WTC11 (cell line): Measurements from ENCODE around the gene PSME4. TPM values are rescaled to one million over a fixed set of nuclear protein-coding genes. Genes with fewer than 3 reads are reported as not detected.

ENCODE experiments used
- CBFB ChIP-seq: sonication (generic); formaldehyde crosslinking; IDR thresholded peaks from 2 replicates; pipeline ENCODE4 v1.8.1; 2022; ENCODE audit warnings: mild to moderate bottlenecking, low read depth, missing genetic modification reagents
- CREB1 ChIP-seq: sonication (generic); formaldehyde crosslinking; IDR thresholded peaks from 2 replicates; pipeline ENCODE4 v1.8.0; 2023; ENCODE audit warnings: mild to moderate bottlenecking, missing genetic modification reagents
- EMX1 ChIP-seq: fragments of 250-450 bp; sonication (Bioruptor Pico); IDR thresholded peaks from 2 replicates; pipeline ENCODE4 v1.8.0; 2021; ENCODE audit warnings: mild to moderate bottlenecking
- ETV6 ChIP-seq: sonication (generic); formaldehyde crosslinking; IDR thresholded peaks from 2 replicates; pipeline ENCODE4 v1.8.1; 2022; ENCODE audit warnings: mild to moderate bottlenecking, missing genetic modification reagents
- FOXP1 ChIP-seq: sonication (generic); formaldehyde crosslinking; IDR thresholded peaks from 2 replicates; pipeline ENCODE4 v1.8.0; 2022; ENCODE audit warnings: missing genetic modification reagents, mild to moderate bottlenecking, moderate library complexity, borderline replicate concordance
- GRHL2 ChIP-seq: fragments of 250-450 bp; sonication (Bioruptor Pico); IDR thresholded peaks from 2 replicates; pipeline ENCODE4 v1.8.0; 2022; ENCODE audit warnings: mild to moderate bottlenecking, moderate library complexity; ENCODE audit not compliant: insufficient replicate concordance, severe bottlenecking
- PRRX2 ChIP-seq: fragments of 250-450 bp; sonication (Bioruptor Pico); IDR thresholded peaks from 2 replicates; pipeline ENCODE4 v1.8.0; 2021; ENCODE audit warnings: mild to moderate bottlenecking
- ZNF396 ChIP-seq: fragments of 250-450 bp; sonication (Bioruptor Pico); IDR thresholded peaks from 2 replicates; pipeline ENCODE4 v1.8.0; 2021; ENCODE audit warnings: mild to moderate bottlenecking, moderate library complexity, borderline replicate concordance
- ZNF416 ChIP-seq: fragments of 250-450 bp; sonication (Bioruptor Pico); IDR thresholded peaks from 2 replicates; pipeline ENCODE4 v1.9.0; 2021; ENCODE audit warnings: mild to moderate bottlenecking, inconsistent platforms
- total RNA-seq: library from RNA; stranded (reverse); gene quantifications from 3 replicates; pipeline ENCODE4 v1.2.3, GENCODE V29; 2021
- TF ChIP-seq, protein P1 (sequence below): sonication (generic); formaldehyde crosslinking; IDR thresholded peaks from 2 replicates; pipeline ENCODE4 v1.8.0; 2022; ENCODE audit warnings: missing genetic modification reagents
- TF ChIP-seq, protein P2 (sequence below): sonication (generic); formaldehyde crosslinking; IDR thresholded peaks from 2 replicates; pipeline ENCODE4 v1.8.1; 2022; ENCODE audit warnings: low read depth, missing genetic modification reagents, borderline replicate concordance
- TF ChIP-seq, protein P3 (sequence below): sonication (generic); formaldehyde crosslinking; IDR thresholded peaks from 2 replicates; pipeline ENCODE4 v1.8.0; 2022; ENCODE audit warnings: mild to moderate bottlenecking, missing genetic modification reagents
- TF ChIP-seq, protein P4 (sequence below): sonication (generic); formaldehyde crosslinking; IDR thresholded peaks from 2 replicates; pipeline ENCODE4 v1.8.0; 2022; ENCODE audit warnings: mild to moderate bottlenecking, missing genetic modification reagents
- TF ChIP-seq, protein P5 (sequence below): sonication (generic); formaldehyde crosslinking; conservative IDR thresholded peaks from 2 replicates; pipeline ENCODE4 v1.8.1; 2023; ENCODE audit warnings: mild to moderate bottlenecking, low read depth, missing genetic modification reagents, moderate library complexity
- TF ChIP-seq, protein P6 (sequence below): sonication (generic); formaldehyde crosslinking; IDR thresholded peaks from 2 replicates; pipeline ENCODE4 v1.8.1; 2022; ENCODE audit warnings: mild to moderate bottlenecking, missing genetic modification reagents, moderate library complexity, borderline replicate concordance

PSME4 gene
- total RNA-seq, 1 experiment from 2014 or later = 91.9 TPM

DNA sequence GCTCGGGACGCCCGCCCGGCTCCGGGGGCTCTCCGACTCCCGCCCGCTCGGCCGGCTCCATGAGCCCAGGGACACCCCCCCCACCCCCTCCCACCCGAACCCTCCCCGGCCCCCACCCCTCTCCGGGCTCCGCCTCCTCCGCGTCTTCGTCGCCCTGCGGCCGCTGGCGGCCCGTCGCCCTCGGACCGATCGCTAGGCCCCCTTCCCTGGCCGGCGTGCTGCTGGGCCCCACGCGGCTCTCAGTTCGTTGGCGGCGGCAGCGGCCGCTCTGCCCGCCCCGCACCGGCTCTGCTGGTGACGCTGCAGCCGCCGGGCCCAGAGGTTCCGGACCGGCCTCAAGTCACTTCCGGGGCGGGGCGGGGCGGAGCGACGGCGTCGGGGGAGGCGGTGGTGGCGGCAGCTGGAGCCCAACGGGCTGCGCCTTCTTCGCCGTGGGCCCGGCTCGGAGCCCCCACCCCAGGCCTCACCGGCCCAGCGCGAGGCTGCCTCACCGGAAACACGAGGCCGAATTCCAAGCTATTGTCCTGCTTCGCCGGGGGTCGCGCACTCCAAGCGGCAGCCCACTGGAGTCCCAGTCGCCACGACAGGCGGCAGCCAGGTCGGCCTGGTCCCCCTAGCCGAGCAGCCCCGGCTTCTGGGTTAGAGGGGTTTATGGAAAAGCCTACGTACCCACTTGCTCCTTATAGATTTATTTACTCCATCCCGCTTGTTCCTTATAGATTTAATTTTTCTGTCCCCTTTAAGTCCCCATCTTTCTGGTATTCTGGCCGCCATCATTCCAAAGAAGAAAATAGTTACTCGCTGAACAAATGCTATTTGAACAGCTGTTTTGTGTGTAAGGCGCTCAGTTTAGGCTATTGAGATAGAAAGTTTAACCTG lies at the start of gene PSME4 (continued):
- TF ChIP-seq, protein P1, sequence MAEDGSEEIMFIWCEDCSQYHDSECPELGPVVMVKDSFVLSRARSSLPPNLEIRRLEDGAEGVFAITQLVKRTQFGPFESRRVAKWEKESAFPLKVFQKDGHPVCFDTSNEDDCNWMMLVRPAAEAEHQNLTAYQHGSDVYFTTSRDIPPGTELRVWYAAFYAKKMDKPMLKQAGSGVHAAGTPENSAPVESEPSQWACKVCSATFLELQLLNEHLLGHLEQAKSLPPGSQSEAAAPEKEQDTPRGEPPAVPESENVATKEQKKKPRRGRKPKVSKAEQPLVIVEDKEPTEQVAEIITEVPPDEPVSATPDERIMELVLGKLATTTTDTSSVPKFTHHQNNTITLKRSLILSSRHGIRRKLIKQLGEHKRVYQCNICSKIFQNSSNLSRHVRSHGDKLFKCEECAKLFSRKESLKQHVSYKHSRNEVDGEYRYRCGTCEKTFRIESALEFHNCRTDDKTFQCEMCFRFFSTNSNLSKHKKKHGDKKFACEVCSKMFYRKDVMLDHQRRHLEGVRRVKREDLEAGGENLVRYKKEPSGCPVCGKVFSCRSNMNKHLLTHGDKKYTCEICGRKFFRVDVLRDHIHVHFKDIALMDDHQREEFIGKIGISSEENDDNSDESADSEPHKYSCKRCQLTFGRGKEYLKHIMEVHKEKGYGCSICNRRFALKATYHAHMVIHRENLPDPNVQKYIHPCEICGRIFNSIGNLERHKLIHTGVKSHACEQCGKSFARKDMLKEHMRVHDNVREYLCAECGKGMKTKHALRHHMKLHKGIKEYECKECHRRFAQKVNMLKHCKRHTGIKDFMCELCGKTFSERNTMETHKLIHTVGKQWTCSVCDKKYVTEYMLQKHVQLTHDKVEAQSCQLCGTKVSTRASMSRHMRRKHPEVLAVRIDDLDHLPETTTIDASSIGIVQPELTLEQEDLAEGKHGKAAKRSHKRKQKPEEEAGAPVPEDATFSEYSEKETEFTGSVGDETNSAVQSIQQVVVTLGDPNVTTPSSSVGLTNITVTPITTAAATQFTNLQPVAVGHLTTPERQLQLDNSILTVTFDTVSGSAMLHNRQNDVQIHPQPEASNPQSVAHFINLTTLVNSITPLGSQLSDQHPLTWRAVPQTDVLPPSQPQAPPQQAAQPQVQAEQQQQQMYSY = no peak
- TF ChIP-seq PRRX2 (no peak), GRHL2 (CRISPR knock-in tag) (no peak), EMX1 (CRISPR knock-in tag) (no peak), CBFB (CRISPR knock-in tag) (no peak; the same call in 1 of the 2 replicates), ETV6 (CRISPR knock-in tag) (peak; percentile 81), ZNF396 (CRISPR knock-in tag) (no peak), ZNF416 (CRISPR knock-in tag) (no peak), FOXP1 (CRISPR knock-in tag) (peak; percentile 75; the same call in 1 of the 2 replicates), CREB1 (CRISPR knock-in tag) (0 out of 2 replicates have a peak, but pooled peaks have one; percentile 47)
- TF ChIP-seq, protein P2, sequence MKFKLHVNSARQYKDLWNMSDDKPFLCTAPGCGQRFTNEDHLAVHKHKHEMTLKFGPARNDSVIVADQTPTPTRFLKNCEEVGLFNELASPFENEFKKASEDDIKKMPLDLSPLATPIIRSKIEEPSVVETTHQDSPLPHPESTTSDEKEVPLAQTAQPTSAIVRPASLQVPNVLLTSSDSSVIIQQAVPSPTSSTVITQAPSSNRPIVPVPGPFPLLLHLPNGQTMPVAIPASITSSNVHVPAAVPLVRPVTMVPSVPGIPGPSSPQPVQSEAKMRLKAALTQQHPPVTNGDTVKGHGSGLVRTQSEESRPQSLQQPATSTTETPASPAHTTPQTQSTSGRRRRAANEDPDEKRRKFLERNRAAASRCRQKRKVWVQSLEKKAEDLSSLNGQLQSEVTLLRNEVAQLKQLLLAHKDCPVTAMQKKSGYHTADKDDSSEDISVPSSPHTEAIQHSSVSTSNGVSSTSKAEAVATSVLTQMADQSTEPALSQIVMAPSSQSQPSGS (CRISPR knock-in tag) = no peak
- TF ChIP-seq, protein P3, sequence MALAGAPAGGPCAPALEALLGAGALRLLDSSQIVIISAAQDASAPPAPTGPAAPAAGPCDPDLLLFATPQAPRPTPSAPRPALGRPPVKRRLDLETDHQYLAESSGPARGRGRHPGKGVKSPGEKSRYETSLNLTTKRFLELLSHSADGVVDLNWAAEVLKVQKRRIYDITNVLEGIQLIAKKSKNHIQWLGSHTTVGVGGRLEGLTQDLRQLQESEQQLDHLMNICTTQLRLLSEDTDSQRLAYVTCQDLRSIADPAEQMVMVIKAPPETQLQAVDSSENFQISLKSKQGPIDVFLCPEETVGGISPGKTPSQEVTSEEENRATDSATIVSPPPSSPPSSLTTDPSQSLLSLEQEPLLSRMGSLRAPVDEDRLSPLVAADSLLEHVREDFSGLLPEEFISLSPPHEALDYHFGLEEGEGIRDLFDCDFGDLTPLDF = peak; percentile 24; the same call in 1 of the 2 replicates
- TF ChIP-seq, protein P4, sequence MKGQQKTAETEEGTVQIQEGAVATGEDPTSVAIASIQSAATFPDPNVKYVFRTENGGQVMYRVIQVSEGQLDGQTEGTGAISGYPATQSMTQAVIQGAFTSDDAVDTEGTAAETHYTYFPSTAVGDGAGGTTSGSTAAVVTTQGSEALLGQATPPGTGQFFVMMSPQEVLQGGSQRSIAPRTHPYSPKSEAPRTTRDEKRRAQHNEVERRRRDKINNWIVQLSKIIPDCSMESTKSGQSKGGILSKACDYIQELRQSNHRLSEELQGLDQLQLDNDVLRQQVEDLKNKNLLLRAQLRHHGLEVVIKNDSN (CRISPR knock-in tag) = no peak
- TF ChIP-seq, protein P5, sequence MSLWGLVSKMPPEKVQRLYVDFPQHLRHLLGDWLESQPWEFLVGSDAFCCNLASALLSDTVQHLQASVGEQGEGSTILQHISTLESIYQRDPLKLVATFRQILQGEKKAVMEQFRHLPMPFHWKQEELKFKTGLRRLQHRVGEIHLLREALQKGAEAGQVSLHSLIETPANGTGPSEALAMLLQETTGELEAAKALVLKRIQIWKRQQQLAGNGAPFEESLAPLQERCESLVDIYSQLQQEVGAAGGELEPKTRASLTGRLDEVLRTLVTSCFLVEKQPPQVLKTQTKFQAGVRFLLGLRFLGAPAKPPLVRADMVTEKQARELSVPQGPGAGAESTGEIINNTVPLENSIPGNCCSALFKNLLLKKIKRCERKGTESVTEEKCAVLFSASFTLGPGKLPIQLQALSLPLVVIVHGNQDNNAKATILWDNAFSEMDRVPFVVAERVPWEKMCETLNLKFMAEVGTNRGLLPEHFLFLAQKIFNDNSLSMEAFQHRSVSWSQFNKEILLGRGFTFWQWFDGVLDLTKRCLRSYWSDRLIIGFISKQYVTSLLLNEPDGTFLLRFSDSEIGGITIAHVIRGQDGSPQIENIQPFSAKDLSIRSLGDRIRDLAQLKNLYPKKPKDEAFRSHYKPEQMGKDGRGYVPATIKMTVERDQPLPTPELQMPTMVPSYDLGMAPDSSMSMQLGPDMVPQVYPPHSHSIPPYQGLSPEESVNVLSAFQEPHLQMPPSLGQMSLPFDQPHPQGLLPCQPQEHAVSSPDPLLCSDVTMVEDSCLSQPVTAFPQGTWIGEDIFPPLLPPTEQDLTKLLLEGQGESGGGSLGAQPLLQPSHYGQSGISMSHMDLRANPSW = no peak
- TF ChIP-seq, protein P6, sequence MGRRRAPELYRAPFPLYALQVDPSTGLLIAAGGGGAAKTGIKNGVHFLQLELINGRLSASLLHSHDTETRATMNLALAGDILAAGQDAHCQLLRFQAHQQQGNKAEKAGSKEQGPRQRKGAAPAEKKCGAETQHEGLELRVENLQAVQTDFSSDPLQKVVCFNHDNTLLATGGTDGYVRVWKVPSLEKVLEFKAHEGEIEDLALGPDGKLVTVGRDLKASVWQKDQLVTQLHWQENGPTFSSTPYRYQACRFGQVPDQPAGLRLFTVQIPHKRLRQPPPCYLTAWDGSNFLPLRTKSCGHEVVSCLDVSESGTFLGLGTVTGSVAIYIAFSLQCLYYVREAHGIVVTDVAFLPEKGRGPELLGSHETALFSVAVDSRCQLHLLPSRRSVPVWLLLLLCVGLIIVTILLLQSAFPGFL (CRISPR knock-in tag) = 0 out of 2 replicates have a peak, but pooled peaks have one; percentile 44
